NCI-H2081 treated with DMSO at 0.1 percent for 48 hours (cell line): ENCODE data around the gene MYOZ2.
"Not testable (repeated sequence)": the region's sequence is repeated elsewhere in the genome, so short reads cannot be mapped to it uniquely, and the experiment has no call there.

ENCODE experiments used
- DNase-seq: peaks from one replicate; lab custom pipeline; 2025; lab: John Stamatoyannopoulos, UW

The MYOZ2 gene

DNA sequence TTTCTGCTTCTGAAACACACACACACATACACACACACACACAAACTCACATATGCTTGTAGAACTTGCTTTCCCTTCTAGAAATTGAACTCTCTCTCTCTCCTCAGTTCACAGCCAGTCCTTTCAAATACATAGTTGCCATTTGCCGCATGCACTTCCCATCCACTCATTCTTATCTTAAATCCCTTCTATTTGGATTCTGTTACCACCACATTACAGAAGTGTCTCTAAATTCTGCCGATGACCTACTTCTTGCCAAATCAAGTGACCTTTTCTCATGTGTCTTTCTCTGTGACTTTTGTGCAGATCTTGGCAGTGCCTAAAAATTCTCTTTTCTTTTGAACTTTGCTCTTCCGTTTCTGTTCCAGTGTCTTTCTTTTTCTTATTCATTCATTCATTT lies 7.5 kb upstream of the MYOZ2 start:
- DNase-seq: no peak

DNA sequence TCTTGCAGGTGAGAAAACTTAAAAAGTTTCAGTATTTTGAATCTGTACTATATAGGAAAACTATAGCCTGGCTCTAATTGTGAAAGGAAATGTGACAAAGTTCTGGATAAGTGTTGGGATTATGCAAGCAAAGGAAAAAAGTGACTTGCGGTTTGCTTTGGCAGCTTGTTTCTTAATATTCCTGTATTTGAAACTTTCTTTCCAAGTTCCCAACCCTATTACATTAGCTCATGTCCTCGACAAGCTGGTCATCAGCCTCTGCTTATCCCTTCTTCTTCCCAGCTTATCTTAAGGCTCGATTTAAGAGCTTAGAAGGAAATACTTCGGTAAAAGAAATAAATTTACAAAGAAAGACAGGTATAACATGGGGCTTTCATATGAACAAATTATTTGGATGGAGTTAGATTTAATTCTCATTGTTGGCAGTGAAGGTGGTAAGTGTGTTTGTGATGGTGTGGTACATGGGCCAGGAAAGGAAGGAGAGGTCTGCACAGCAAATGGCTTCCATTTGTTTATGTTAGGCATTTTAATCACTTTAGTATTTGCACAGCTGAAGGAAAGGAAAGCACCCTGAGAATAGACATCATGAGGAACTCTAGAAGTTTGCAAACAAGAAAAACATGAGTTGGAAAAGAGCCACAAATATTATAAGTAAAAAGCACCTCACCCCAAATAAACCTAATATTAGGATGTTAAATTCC lies 5.1 kb upstream of the MYOZ2 start:
- DNase-seq: no peak

- no peak for DNase-seq
These were observed 4.5 kb upstream of the MYOZ2 start for GRCh38 chr4:119131164-119131563.

DNA sequence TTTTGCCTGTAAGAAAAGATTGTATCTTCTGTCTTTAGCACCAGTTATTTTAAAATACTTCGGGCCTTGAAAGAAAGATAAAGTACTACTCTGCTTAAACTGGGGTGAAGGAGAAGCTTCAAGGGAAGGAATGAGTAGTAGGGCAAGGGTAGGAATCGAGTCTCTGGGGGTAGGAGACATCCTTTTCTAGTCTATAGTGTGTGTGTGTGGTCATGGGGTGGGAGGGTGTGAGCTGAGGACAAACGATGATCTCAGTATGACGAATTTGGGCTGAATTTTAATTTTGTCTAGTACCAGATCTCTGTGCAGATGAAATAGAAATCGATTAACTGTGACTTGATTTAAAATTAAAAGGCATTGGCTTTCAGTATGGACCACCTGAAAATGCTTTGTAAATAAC lies 3.3 kb upstream of the MYOZ2 start:
- no peak for DNase-seq

DNA sequence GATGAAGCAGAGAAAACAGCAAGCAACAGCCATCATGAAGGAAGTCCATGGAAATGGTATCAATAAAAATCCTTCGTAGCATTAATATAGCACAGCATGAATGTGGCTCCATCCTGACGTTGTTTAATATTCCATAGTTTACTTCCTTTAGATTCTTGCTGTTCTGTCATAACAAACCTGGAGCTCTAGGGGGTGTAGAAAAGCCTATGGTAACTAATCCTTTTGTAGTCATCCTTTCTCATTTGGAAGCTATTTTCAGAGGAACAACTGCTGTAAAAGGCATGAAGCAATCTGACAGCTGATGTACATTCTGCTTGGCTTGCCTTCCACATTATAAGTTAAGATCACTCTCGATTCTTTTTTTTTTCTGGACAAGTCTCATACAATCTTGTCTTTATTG lies 914 bp downstream of the MYOZ2 start:
- no peak for DNase-seq

DNA sequence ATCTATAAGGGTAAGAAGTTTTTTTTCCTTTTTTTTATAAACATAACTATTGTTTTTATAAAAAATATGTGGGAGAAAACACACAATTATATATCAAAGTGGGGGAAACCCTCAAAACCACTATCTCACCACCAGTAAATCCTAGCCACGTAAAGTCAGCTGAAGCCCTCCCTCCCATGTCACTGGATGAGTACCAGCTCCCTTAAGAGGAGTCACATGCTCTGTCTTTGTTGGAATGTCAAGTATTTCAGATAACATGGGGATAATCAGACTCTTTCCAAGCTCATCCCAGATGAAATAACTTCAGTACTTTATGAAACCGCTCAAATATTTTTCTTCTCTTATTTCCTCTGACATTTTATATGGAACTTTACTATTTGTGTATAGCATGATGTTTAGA lies 2.4 kb downstream of the MYOZ2 start:
- no peak for DNase-seq

DNA sequence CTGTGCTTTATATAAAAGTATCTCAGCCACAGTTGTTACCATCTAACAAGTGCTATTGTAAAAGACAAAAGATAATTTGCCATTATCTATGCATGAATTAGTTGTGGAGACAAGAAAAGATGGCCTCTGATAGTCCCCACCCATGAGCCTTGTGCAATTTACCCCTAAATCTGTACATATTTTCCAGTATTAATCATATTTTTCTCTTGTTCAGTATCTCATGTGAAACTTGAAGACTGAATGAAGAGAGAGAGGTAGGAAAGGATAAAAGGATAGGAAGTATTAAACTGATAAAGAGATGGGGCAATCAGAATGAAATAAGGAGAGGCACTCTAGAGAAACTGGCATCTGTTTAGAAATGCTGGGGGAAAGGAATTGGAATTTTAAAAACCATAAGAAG lies 3.7 kb downstream of the MYOZ2 start:
- DNase-seq: no peak

- DNase-seq: no peak
These were observed 4.2 kb downstream of the MYOZ2 start for GRCh38 chr4:119139822-119140252.

DNA sequence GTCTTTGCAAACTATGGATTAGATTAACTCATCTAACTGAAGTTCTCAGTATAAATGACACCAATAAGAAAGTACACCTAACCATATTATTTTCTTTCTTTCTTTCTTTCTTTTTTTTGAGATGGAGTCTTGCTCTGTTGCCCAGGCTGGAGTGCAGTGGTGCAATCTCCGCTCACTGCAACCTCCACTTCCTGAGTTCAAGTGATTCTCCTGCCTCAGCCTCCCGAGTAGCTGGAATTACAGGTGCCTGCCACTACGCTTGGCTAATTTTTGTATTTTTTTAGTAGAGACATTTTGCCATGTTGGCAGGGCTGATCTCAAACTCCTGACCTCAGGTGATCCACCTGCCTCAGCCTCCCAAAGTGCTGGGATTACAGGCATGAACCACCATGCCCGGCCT lies 5.7 kb downstream of the MYOZ2 start:
- not testable (repeated sequence) for DNase-seq

DNA sequence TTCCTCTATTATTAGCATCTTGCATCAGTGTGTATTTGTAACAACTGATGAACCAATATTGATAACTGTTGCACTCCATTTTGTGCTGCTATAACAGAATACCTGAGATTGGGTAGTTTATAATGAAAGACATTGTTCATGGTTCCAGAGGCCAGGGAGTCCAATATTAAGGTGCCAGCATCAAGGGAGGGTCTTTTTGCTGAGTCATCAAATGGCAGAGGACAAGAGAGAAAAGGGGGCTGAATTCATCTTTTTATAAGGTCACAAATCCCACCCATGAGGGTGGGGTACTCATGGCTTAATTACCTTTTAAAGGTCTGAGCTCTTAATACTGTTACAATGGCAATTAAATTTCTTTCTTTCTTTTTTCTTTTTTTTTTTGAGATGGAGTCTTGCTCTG lies 7.2 kb downstream of the MYOZ2 start:
- DNase-seq: no peak

DNA sequence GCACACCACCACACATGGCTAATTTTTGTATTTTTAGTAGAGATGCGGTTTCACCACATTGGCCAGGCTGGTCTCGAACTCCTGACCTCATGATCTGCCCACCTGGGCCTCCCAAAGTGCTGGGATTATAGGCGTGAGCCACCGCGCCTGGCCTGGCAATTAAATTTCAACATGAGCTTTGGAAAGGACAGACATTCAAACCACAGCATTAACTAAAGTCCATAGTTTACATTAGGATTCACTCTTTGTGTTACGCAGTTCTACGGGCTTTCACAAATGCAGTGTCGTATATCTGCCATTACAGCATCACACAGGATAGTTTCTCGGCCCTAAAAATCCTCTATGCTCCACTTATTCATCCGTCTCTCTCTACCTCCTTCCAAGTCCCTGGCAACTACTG lies 7.7 kb downstream of the MYOZ2 start:
- not testable (repeated sequence) for DNase-seq

DNA sequence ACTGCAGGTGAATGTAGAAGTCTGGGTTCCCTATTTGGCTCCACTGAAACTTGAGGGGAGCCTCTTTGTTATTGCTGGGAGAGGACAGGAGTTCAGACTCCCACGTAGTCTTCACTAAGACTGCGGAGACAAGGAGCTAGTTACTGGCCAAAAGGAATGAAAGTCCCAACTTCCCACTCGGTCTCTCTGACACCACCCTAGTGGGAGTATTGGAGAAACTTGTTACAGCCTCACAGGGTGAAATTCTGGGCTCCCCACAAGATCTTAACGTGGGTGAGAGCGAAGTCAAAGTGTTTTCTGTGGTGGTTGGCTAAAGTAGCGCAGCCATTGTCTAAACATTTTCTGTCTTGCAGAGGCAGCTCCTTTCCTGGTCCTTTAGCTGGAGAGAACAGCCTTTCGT lies 13.5 kb downstream of the MYOZ2 start:
- DNase-seq: no peak

- DNase-seq: no peak
These were observed 15.5 kb downstream of the MYOZ2 start for GRCh38 chr4:119151161-119151560.

DNA sequence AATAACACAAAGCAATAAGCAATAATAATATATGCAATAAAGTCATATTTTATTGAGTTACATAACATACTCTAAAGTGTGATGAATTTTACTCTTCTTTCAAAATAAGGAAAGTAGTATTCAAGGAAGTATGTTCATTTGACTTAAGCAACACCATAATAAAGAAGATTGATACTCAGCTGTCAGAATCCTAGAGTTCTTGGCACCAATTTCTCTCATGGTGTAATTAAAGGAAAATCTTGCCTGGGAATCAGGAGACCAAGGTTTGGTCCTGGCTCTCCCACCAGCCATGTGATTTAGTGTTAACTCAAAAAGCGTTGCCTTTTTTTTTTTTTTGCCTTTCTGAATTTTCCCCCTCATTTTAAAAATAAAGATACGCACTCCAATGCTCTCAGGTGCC lies 17.1 kb downstream of the MYOZ2 start:
- DNase-seq: no peak

- DNase-seq: no peak
These were observed 26.5 kb downstream of the MYOZ2 start for GRCh38 chr4:119162174-119162573.

GRCh38 chr4:119165767-119166166 lies 30.1 kb downstream of the MYOZ2 start:
- no peak for DNase-seq

- no peak for DNase-seq
These were observed 34.6 kb downstream of the MYOZ2 start for GRCh38 chr4:119170195-119170594.

DNA sequence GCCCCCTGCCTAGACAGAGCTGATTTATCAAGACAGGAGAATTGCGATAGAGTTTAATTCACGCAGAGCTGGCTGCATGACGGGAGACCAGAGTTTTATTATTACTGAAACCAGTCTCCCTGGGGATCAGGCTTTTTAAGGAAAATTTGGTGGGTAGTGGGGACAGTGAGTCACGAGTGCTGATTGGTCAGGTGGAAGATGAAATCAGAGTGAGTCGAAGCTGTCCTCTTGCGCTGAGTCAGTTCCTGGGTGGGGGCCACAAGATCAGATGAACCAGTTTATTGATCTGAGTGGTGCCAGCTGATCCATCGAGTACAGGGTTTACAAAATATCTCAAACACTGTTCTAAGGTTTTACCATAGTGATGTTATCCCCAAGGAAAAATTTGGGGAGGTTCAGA lies 36.6 kb downstream of the MYOZ2 start:
- DNase-seq: no peak

- DNase-seq: not testable (repeated sequence)
These were observed 38.2 kb downstream of the MYOZ2 start for GRCh38 chr4:119173729-119174361.

GRCh38 chr4:119179011-119179410 lies 43.4 kb downstream of the MYOZ2 start:
- no peak for DNase-seq

DNA sequence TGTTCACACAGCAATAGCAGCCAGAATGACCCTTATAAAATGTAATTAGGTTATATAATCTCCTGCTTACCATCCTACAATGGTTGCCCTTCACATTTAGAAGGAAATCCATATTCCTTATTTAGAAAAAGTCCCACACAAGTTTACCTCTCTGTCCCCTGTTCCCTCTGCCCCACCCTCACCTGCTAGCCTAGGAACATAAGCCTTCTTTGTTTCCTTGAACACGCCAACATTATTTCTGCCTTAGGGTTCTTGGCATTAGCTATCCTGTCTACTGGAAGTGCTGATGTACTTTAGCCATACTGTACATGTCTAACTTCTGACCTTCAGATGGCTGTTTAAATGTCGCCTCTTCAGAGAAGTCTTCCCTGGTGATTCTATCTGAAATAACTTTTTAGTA lies 48.5 kb downstream of the MYOZ2 start:
- no peak for DNase-seq

DNA sequence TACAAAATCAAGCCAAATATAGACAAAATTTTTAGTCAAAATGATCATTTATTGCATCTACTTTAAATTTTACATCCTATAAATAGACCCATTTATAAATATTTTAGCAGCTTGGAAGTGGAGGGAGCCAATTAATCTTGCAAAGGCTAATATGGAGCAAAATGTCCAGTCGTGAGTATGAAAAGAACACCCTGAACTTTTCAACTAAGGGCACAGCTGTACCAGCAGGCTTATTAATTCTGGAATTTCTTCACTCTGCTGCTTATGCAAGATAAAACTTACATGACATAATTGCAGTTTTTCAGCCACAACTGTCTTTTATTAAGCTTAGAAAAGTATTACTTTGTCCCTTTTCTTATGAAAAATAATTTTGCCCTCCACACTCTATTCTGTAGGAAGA lies 54.0 kb downstream of the MYOZ2 start:
- DNase-seq: no peak

- no peak for DNase-seq
These were observed 54.7 kb downstream of the MYOZ2 start for GRCh38 chr4:119190354-119190753.

GRCh38 chr4:119191505-119191904 lies 55.9 kb downstream of the MYOZ2 start:
- no peak for DNase-seq
